ENCODE measurements around the gene LTK.
"Not testable (repeated sequence)": the region's sequence is repeated elsewhere in the genome, so short reads cannot be mapped to it uniquely, and the experiment has no call there.

LTK gene

GRCh38 chr15:41474941-41475340 is 38.7 kb downstream of the LTK start:
- DNase-seq (ENCODE audit: low spot score): no peak

GRCh38 chr15:41474436-41474835 is 39.2 kb downstream of the LTK start:
- no peak for DNase-seq (ENCODE audit: low spot score)

DNA sequence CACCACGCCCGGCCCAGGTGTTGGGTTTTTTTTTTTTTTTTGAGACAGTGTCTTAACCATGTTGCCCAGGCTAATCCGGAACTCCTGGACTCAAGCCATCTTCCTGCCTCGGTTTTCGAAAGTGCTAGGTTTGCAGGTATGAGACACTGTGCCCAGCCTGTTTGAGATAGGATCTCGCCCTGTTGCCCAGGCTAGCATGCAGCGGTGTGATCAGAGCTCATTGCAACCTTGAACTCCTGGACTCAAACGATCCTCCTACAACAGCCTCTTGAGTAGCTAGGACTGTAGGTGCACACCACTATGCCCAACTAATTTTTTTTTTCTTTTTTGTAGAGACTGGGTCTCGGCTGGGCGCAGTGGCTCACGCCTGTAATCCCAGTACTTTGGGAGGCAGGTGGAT is 40.2 kb downstream of the LTK start:
- no peak for DNase-seq (ENCODE audit: low spot score)

DNA sequence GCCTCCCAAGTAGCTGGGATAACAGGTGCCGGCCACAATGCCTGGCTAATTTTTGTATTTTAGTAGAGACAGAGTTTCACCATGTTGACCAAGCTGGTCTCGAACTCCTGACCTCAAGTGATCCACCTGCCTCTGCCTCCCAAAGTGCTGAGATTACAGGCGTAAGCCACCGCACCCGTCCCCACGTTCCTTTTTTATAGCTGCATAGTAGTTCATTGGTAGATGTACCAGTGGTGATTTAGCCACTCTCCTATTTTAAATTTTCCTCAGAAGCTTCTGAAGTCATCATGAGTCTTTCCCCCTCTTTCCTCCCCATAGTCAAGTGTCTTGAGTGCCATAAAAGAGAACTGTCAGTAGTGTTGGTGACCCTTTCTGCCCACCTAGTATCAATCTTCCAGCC is 44.0 kb downstream of the LTK start:
- not testable (repeated sequence) for DNase-seq (ENCODE audit: low spot score)

- no peak for DNase-seq (ENCODE audit: low spot score)
These were observed 46.9 kb downstream of the LTK start for GRCh38 chr15:41466711-41467110.

DNA sequence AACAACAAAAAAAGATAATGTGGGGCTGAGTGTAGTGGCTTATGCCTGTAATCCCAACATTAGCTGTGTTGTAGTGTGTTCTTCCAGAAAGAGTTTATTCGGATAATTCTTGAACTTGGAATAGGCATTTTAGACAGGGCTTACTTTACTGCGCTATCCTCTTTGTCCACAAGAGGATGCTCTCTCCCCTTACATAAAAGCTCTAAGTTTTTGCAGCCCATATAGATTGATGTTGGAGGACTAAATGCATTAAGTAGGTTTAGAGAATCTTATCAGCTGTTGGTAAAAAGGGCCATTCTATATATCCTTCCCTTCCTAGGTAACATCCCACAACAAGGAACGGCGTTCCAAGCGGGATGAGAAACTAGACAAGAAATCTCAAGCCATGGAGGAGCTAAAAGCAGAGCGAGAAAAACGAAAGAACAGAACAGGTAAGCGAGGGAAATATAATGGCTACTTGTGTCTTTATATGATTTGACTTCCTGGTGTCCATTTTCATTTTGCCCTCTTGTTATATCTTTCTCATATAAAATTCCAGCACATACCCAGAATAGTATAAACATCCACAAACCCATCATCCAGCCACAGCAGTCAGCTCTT is 47.7 kb downstream of the LTK start:
- DNase-seq (ENCODE audit: low spot score): peak; percentile 57

- DNase-seq (ENCODE audit: low spot score): no peak
These were observed 48.6 kb downstream of the LTK start for GRCh38 chr15:41464889-41465580.

GRCh38 chr15:41462084-41462795 is 51.4 kb downstream of the LTK start:
- DNase-seq (ENCODE audit: low spot score): no peak
